Trophoblast cell (in vitro differentiated cells and primary cell): Measurements from ENCODE around the gene GNL2.

Experiments used
- DNase-seq, 2 donors: peaks; one replicate each; pipeline ENCODE4 v3.0.0-alpha.2; 2016
- H2AFZ ChIP-seq: 2 replicates; pipeline ENCODE4 v1.6.1; 2013; ENCODE audit warnings: low read length, moderate library complexity, mild to moderate bottlenecking; ENCODE audit not compliant: insufficient read depth, poor library complexity
- H2AK5ac ChIP-seq: 2 replicates; pipeline ENCODE4 v1.6.1; 2013; ENCODE audit warnings: mild to moderate bottlenecking, low read length
- H2BK120ac ChIP-seq: 2 replicates; pipeline ENCODE4 v1.6.1; 2013; ENCODE audit warnings: low read length, mild to moderate bottlenecking, moderate library complexity; ENCODE audit not compliant: insufficient read depth, poor library complexity
- H2BK12ac ChIP-seq: 2 replicates; pipeline ENCODE4 v1.6.1; 2013; ENCODE audit warnings: mild to moderate bottlenecking, low read length, moderate library complexity
- H2BK5ac ChIP-seq: 2 replicates; pipeline ENCODE4 v1.6.1; 2013; ENCODE audit warnings: low read length, low read depth, moderate library complexity, mild to moderate bottlenecking; ENCODE audit not compliant: poor library complexity
- H3K14ac ChIP-seq: 2 replicates; pipeline ENCODE4 v1.6.1; 2013; ENCODE audit warnings: mild to moderate bottlenecking, low read length
- H3K18ac ChIP-seq: 2 replicates; pipeline ENCODE4 v1.6.1; 2013; ENCODE audit warnings: mild to moderate bottlenecking, low read length
- H3K23ac ChIP-seq: 2 replicates; pipeline ENCODE4 v1.6.1; 2013; ENCODE audit warnings: low read length
- H3K27ac ChIP-seq: 2 replicates; pipeline ENCODE4 v1.5.1; 2013; ENCODE audit warnings: low read depth, mild to moderate bottlenecking, inconsistent platforms, low read length, moderate library complexity
- H3K27me3 ChIP-seq: 2 replicates; pipeline ENCODE4 v1.6.1; 2013; ENCODE audit warnings: inconsistent platforms, mild to moderate bottlenecking, low read length, moderate library complexity; ENCODE audit not compliant: insufficient read depth
- H3K36me3 ChIP-seq, 2 experiments: 1 replicate in 1 of 2; 2 replicates in 1 of 2; pipeline ENCODE4 v1.6.1; 2013; ENCODE audit warnings: low read length in 2 of 2, mild to moderate bottlenecking in 2 of 2, moderate library complexity in 1 of 2; ENCODE audit not compliant: insufficient read depth in 2 of 2, control insufficient read depth in 1 of 2
- H3K4ac ChIP-seq: 2 replicates; pipeline ENCODE4 v1.6.1; 2013; ENCODE audit warnings: low read depth, mild to moderate bottlenecking, low read length, moderate library complexity
- H3K4me1 ChIP-seq, 2 experiments: 1 replicate in 1 of 2; 2 replicates in 1 of 2; pipeline ENCODE4 v1.6.1; 2013; ENCODE audit warnings: low read length in 2 of 2, mild to moderate bottlenecking in 2 of 2, moderate library complexity in 1 of 2; ENCODE audit not compliant: insufficient read depth in 2 of 2, control insufficient read depth in 1 of 2
- H3K4me2 ChIP-seq: 2 replicates; pipeline ENCODE4 v1.6.1; 2013; ENCODE audit warnings: inconsistent platforms, mild to moderate bottlenecking, low read length, moderate library complexity
- H3K4me3 ChIP-seq: 2 replicates; pipeline ENCODE4 v1.5.1; 2013; ENCODE audit warnings: mild to moderate bottlenecking, low read depth, low read length, inconsistent platforms
- H3K79me1 ChIP-seq: one replicate; pipeline ENCODE4 v1.6.1; 2013; ENCODE audit warnings: low read length
- H3K79me2 ChIP-seq: 2 replicates; pipeline ENCODE4 v1.6.1; 2013; ENCODE audit warnings: low read length, mild to moderate bottlenecking; ENCODE audit not compliant: control insufficient read depth, insufficient read depth, poor library complexity
- H3K9ac ChIP-seq: 2 replicates; pipeline ENCODE4 v1.6.1; 2013; ENCODE audit warnings: mild to moderate bottlenecking, low read length
- H3K9me3 ChIP-seq: 2 replicates; pipeline ENCODE4 v1.6.1; 2013; ENCODE audit warnings: low read depth, mild to moderate bottlenecking, control low read depth, inconsistent platforms, low read length; ENCODE audit not compliant: insufficient read depth
- H4K12ac ChIP-seq: 2 replicates; pipeline ENCODE4 v1.6.1; 2013; ENCODE audit warnings: low read depth, mild to moderate bottlenecking, low read length, moderate library complexity
- H4K8ac ChIP-seq: 2 replicates; pipeline ENCODE4 v1.6.1; 2013; ENCODE audit warnings: low read depth, mild to moderate bottlenecking, low read length, moderate library complexity
- H4K91ac ChIP-seq: one replicate; pipeline ENCODE4 v1.6.1; 2013; ENCODE audit warnings: low read depth, mild to moderate bottlenecking, low read length, moderate library complexity
- WGBS: extraction: QIAGEN DNeasy Blood & Tissue Kit; methylation state at CpG from one replicate; pipeline ENCODE4 v1.1.7; 2013; ENCODE audit warnings: missing lambda C conversion rate; ENCODE audit not compliant: insufficient read length, insufficient coverage; ENCODE audit errors: extremely low coverage; 5-methylcytosine and 5-hydroxymethylcytosine counted together

The GNL2 gene

DNA sequence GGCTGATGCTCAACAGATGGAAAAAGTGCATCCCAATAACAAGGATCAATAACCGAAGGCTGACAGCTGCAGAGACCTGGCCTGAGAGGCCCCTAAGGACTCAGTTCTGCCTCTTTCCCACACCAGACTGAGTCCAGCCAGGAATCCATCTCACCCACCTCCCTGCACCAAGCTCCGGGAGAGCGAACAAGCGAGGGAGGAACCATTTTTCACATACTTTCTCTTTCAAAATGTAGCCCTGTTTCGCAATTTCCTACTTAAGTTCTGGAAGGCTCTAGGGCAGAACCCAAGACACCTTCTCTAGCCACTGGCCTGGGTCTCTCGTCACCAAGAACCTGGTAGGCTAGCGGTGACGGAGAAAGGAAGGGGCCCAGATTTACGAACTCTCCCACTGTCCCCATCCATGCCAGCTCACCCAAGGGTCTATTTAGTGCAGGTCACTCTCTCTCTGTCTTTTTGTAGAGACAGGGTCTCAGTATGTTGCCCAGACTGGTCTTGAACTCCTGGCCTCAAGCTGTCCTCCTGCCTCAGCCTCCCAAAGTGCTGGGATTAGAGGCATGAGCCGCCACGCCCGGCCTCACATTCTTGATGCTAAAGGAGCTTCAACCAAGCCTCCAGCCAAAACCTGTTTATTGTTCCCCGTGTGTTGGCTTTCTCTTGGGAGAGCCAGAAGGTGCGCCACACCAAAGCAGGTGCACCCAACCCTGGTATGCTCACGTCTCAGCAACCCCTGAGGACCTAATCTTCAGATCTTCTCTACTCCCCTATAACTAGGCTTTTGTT, 10.9 kb upstream of the GNL2 start:
- no peak overlapping the region for H2BK12ac ChIP-seq
- H2AK5ac ChIP-seq, result no peak overlapping the region
- no peak overlapping the region for H3K14ac ChIP-seq
- H3K36me3 ChIP-seq, result no peaks in the 10 kb centered on the region
- H3K27ac ChIP-seq, result no peak overlapping the region
- no peak overlapping the region for H4K8ac ChIP-seq
- peaks cover 0 to 2% of the 10 kb centered on the region in 2 experiments for H3K4me1 ChIP-seq
- no peak overlapping the region for H3K18ac ChIP-seq
- H3K79me2 ChIP-seq, result no peaks in the 10 kb centered on the region
- DNase-seq, result peak; percentile 70 to 95
- H2BK5ac ChIP-seq, result no peak overlapping the region
- no peak overlapping the region for H4K91ac ChIP-seq
- H2AFZ ChIP-seq, result no peak overlapping the region
- H2BK120ac ChIP-seq, result no peak overlapping the region
- H3K4me3 ChIP-seq, result no peak overlapping the region
- H3K9ac ChIP-seq, result no peak overlapping the region
- H3K4me2 ChIP-seq, result no peak overlapping the region
- H4K12ac ChIP-seq, result no peak overlapping the region
- no peaks in the 10 kb centered on the region for H3K79me1 ChIP-seq
- H3K4ac ChIP-seq, result no peak overlapping the region
- H3K9me3 ChIP-seq, result no peaks in the 10 kb centered on the region
- H3K23ac ChIP-seq, result no peak overlapping the region
- WGBS, result no CpG with 5 or more reads among the region's 15 CpGs
- H3K27me3 ChIP-seq, result no peaks in the 10 kb centered on the region

- H3K79me1 ChIP-seq, result no peaks in the 10 kb centered on the region
- H2BK120ac ChIP-seq, result no peak overlapping the region
- WGBS, result no CpG with 5 or more reads among the region's 9 CpGs
- H3K4me2 ChIP-seq, result no peak overlapping the region
- H3K79me2 ChIP-seq, result no peaks in the 10 kb centered on the region
- H3K9me3 ChIP-seq, result no peaks in the 10 kb centered on the region
- H2BK12ac ChIP-seq, result no peak overlapping the region
- no peak overlapping the region for H4K8ac ChIP-seq
- H3K4ac ChIP-seq, result no peak overlapping the region
- H3K18ac ChIP-seq, result no peak overlapping the region
- no peak overlapping the region for H3K14ac ChIP-seq
- peak; percentile 41 to 65 for DNase-seq
- no peak overlapping the region for H3K9ac ChIP-seq
- H2AK5ac ChIP-seq, result no peak overlapping the region
- H3K27ac ChIP-seq, result no peak overlapping the region
- no peaks in the 10 kb centered on the region for H3K27me3 ChIP-seq
- no peak overlapping the region for H2AFZ ChIP-seq
- H3K36me3 ChIP-seq, result no peaks in the 10 kb centered on the region
- no peak overlapping the region for H4K91ac ChIP-seq
- no peak overlapping the region for H4K12ac ChIP-seq
- no peak overlapping the region for H3K4me3 ChIP-seq
- peaks cover 0 to 2% of the 10 kb centered on the region in 2 experiments for H3K4me1 ChIP-seq
- H3K23ac ChIP-seq, result no peak overlapping the region
- H2BK5ac ChIP-seq, result no peak overlapping the region
Measured at GRCh38 chr1:37605806-37606474, 10.2 kb upstream of the GNL2 start.

DNA sequence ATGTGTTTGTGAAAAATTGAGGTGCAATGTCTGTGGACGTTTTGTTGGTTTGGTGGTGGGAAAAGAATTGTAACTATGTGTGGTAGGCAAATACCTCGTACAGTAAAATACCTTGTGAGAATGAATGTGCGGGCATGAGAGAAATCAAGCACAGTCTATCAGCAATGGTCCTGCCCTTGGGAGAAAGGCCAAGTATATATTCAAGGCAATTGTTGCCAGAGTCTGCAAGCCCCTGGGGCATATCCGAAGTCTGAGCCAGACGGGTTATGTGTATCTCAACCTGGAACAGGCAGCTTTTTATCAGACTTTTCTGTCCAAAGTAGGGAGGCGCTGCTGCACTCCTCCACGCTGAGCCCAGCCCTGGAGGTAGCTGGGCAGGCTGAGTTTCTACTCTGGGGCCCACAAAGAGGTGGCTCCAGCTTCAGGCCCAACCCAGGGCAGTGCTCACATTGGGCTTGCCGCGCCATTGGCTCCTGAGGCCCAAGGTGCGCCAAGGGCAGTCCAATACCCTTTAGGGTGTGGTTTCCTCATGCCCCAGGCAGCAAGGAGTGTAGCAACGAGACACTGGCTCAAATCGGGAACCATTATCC, 9.4 kb upstream of the GNL2 start:
- DNase-seq, result peak; percentile 91 to 97
- H2BK12ac ChIP-seq, result no peak overlapping the region
- WGBS, result no CpG with 5 or more reads among the region's 12 CpGs
- H3K23ac ChIP-seq, result no peak overlapping the region
- H3K9me3 ChIP-seq, result no peaks in the 10 kb centered on the region
- no peaks in the 10 kb centered on the region for H3K79me2 ChIP-seq
- no peak overlapping the region for H2AFZ ChIP-seq
- H3K4me3 ChIP-seq, result no peak overlapping the region
- H2BK120ac ChIP-seq, result no peak overlapping the region
- H2BK5ac ChIP-seq, result no peak overlapping the region
- no peaks in the 10 kb centered on the region for H3K79me1 ChIP-seq
- H3K18ac ChIP-seq, result no peak overlapping the region
- no peak overlapping the region for H3K9ac ChIP-seq
- H4K8ac ChIP-seq, result no peak overlapping the region
- peaks cover 0 to 2% of the 10 kb centered on the region in 2 experiments for H3K4me1 ChIP-seq
- no peak overlapping the region for H4K91ac ChIP-seq
- H3K14ac ChIP-seq, result no peak overlapping the region
- no peak overlapping the region for H3K27ac ChIP-seq
- H3K4ac ChIP-seq, result no peak overlapping the region
- H3K36me3 ChIP-seq, result no peaks in the 10 kb centered on the region
- H4K12ac ChIP-seq, result no peak overlapping the region
- no peak overlapping the region for H2AK5ac ChIP-seq
- no peak overlapping the region for H3K4me2 ChIP-seq
- no peaks in the 10 kb centered on the region for H3K27me3 ChIP-seq

GRCh38 chr1:37602750-37603694, 7.3 kb upstream of the GNL2 start:
- no CpG with 5 or more reads among the region's 8 CpGs for WGBS
- Histone ChIP-seq H3K9ac (no peak overlapping the region), H3K79me1 (no peaks in the 10 kb centered on the region), H3K18ac (no peak overlapping the region), H4K91ac (no peak overlapping the region), H3K27me3 (no peaks in the 10 kb centered on the region), H2AK5ac (no peak overlapping the region), H4K8ac (no peak overlapping the region), H3K14ac (no peak overlapping the region), H3K4ac (no peak overlapping the region), H3K23ac (no peak overlapping the region), H3K27ac (no peak overlapping the region), H3K4me3 (no peak overlapping the region), H2BK12ac (no peak overlapping the region), H4K12ac (no peak overlapping the region), H2BK120ac (no peak overlapping the region), H3K79me2 (no peaks in the 10 kb centered on the region), H2AFZ (no peak overlapping the region), H2BK5ac (no peak overlapping the region), H3K36me3 (no peaks in the 10 kb centered on the region), H3K9me3 (no peaks in the 10 kb centered on the region), H3K4me2 (no peak overlapping the region), H3K4me1 (peaks cover 0 to 2% of the 10 kb centered on the region in 2 experiments)
- DNase-seq, result peak; percentile 9 to 71
